PC-3 (cell line): ENCODE results near the gene DYRK3.

Experiments used
- CTCF ChIP-seq: fragments of 300-600 bp; sonication (generic); conservative IDR thresholded peaks from 2 replicates; pipeline ENCODE4 v1.5.1; 2017; ENCODE audit warnings: antibody characterized with exemption, low read depth, mild to moderate bottlenecking, low read length
- EZH2 ChIP-seq: fragments of 300-600 bp; sonication (generic); IDR thresholded peaks from one replicate; pipeline ENCODE4 v1.6.1; 2017; ENCODE audit warnings: antibody characterized with exemption, mild to moderate bottlenecking, low read length; ENCODE audit not compliant: unreplicated experiment
- EZH2phosphoT487 ChIP-seq: fragments of 300-600 bp; sonication (generic); IDR thresholded peaks from 2 replicates; pipeline ENCODE4 v1.6.1; 2018; ENCODE audit warnings: mild to moderate bottlenecking, antibody characterized with exemption, low read length, borderline replicate concordance

- TF ChIP-seq CTCF (peak; percentile 97), EZH2 (no peak), EZH2phosphoT487 (no peak)
Measured at GRCh38 chr1:206606867-206607266, 28.5 kb upstream of the DYRK3 start.
